ENCODE measurements around the gene TSKU. TPM values are rescaled to one million over a fixed set of nuclear protein-coding genes. Genes with fewer than 3 reads are reported as not detected.

Gene TSKU
- total and polyA plus RNA-seq, 2 donors (not counting 1 experiment from before 2014, with no cell fraction given) = 5.0 to 10.6 TPM

- no peaks in the 10 kb centered on the region for H3K79me2 ChIP-seq (ENCODE audit: control insufficient read depth, insufficient read depth, low read length)
- no peak for DNase-seq (ENCODE audit: low read depth in 2 of 2)
- H3K9ac ChIP-seq (ENCODE audit: insufficient read depth, low read length) = no peak overlapping the region
- no peaks in the 10 kb centered on the region for H3K9me3 ChIP-seq (ENCODE audit: control insufficient read depth, insufficient read depth, low read depth, low read length)
- no peak overlapping the region for H3K27ac ChIP-seq (ENCODE audit: insufficient read depth, low read length)
- peaks cover 24% of the 10 kb centered on the region for H3K4me1 ChIP-seq (ENCODE audit: control insufficient read depth, extremely low read depth, insufficient read depth, low read length)
- H4K20me1 ChIP-seq (ENCODE audit: control insufficient read depth, extremely low read depth, insufficient read depth, low read length) = no peaks in the 10 kb centered on the region
- no peak overlapping the region for H3K4me2 ChIP-seq (ENCODE audit: extremely low read depth, insufficient read depth, low read length)
- no peaks in the 10 kb centered on the region for H3K36me3 ChIP-seq (ENCODE audit: control insufficient read depth, insufficient read depth, low read length)
- H3K27me3 ChIP-seq (ENCODE audit: control insufficient read depth, insufficient read depth, low read length) = peaks cover 14% of the 10 kb centered on the region
- H2AFZ ChIP-seq (ENCODE audit: low read length) = no peak overlapping the region
- no peak overlapping the region for H3K4me3 ChIP-seq (replicated peaks in 1 of 4; ENCODE audit: control extremely low read depth in 1 of 4, insufficient read depth in 1 of 4, low read depth in 3 of 4, low read length in 4 of 4)
- TF ChIP-seq CTCF (conservative IDR thresholded peaks at IDR 0.05 in 1 of 2, IDR thresholded peaks at IDR 0.05 in 1 of 2; ENCODE audit: low read depth in 1 of 2, low read length in 2 of 2) (no peak), EZH2 (IDR thresholded peaks at IDR 0.05; ENCODE audit: low read length, missing control alignments) (no peak)
Observed at GRCh38 chr11:76766521-76766920, 16.6 kb upstream of the TSKU start.

GRCh38 chr11:76767659-76768058 lies 15.5 kb upstream of the TSKU start:
- Histone ChIP-seq H3K4me2 (ENCODE audit: extremely low read depth, insufficient read depth, low read length) (no peak overlapping the region), H3K4me1 (ENCODE audit: control insufficient read depth, extremely low read depth, insufficient read depth, low read length) (peaks cover 26% of the 10 kb centered on the region), H4K20me1 (ENCODE audit: control insufficient read depth, extremely low read depth, insufficient read depth, low read length) (no peaks in the 10 kb centered on the region), H3K27me3 (ENCODE audit: control insufficient read depth, insufficient read depth, low read length) (peaks cover 14% of the 10 kb centered on the region), H3K9me3 (ENCODE audit: control insufficient read depth, insufficient read depth, low read depth, low read length) (no peaks in the 10 kb centered on the region), H2AFZ (ENCODE audit: low read length) (no peak overlapping the region), H3K36me3 (ENCODE audit: control insufficient read depth, insufficient read depth, low read length) (no peaks in the 10 kb centered on the region), H3K27ac (ENCODE audit: insufficient read depth, low read length) (no peak overlapping the region), H3K9ac (ENCODE audit: insufficient read depth, low read length) (no peak overlapping the region), H3K79me2 (ENCODE audit: control insufficient read depth, insufficient read depth, low read length) (no peaks in the 10 kb centered on the region), H3K4me3 (replicated peaks in 1 of 4; ENCODE audit: control extremely low read depth in 1 of 4, insufficient read depth in 1 of 4, low read depth in 3 of 4, low read length in 4 of 4) (no peak overlapping the region)
- TF ChIP-seq CTCF (conservative IDR thresholded peaks at IDR 0.05 in 1 of 2, IDR thresholded peaks at IDR 0.05 in 1 of 2; ENCODE audit: low read depth in 1 of 2, low read length in 2 of 2) = no peak
- no peak for TF ChIP-seq EZH2 (IDR thresholded peaks at IDR 0.05; ENCODE audit: low read length, missing control alignments)
- no peak for DNase-seq (ENCODE audit: low read depth in 2 of 2)

DNA sequence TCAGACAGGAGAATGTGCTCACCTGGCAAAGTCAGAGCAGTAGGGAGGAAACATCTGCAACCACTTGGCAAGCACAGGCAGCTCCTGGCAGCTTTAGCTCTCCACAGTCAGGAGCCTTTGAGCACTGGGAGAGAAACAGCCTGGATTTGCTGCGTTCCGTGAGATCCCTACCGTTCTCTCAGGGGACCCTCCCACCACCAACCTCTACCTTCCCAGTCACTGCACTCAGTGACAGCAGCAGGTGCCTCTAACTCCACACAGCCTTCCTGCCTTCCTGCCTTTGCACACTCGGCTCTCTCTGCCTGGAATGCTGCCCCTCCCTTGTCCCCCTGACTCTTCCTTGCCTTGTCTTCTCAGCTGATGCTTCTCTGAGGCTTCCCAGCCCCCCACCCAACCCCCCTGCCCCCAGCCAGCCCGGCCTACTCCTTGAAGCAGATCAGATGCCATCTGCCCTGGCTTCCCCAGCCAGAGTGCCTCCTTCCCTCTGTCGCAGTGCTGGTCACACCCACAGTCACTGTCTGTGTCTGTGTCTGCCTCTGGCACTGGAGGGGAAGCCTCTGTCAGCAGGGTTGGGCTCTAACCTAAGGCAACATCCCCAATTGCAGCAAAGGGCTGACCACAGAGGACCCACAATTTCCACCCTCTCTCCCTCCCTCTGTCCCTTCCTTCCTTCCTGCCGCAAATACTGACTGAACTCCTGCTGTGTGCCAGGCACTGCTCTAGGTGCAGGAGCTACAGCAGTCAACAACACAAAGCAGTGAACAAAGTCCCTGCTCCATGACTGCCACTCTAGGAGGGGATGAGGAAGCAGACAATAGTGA lies 14.9 kb upstream of the TSKU start:
- Histone ChIP-seq H3K4me3 (replicated peaks in 1 of 4; ENCODE audit: control extremely low read depth in 1 of 4, insufficient read depth in 1 of 4, low read depth in 3 of 4, low read length in 4 of 4) (no peak overlapping the region), H2AFZ (ENCODE audit: low read length) (no peak overlapping the region), H3K9ac (ENCODE audit: insufficient read depth, low read length) (no peak overlapping the region), H3K4me2 (ENCODE audit: extremely low read depth, insufficient read depth, low read length) (no peak overlapping the region), H3K27ac (ENCODE audit: insufficient read depth, low read length) (no peak overlapping the region), H3K79me2 (ENCODE audit: control insufficient read depth, insufficient read depth, low read length) (no peaks in the 10 kb centered on the region), H3K9me3 (ENCODE audit: control insufficient read depth, insufficient read depth, low read depth, low read length) (no peaks in the 10 kb centered on the region), H3K36me3 (ENCODE audit: control insufficient read depth, insufficient read depth, low read length) (no peaks in the 10 kb centered on the region), H4K20me1 (ENCODE audit: control insufficient read depth, extremely low read depth, insufficient read depth, low read length) (no peaks in the 10 kb centered on the region), H3K27me3 (ENCODE audit: control insufficient read depth, insufficient read depth, low read length) (peaks cover 18% of the 10 kb centered on the region), H3K4me1 (ENCODE audit: control insufficient read depth, extremely low read depth, insufficient read depth, low read length) (peaks cover 26% of the 10 kb centered on the region)
- peak in 1 of 2 donors; percentile 36 for DNase-seq (ENCODE audit: low read depth in 2 of 2)
- TF ChIP-seq CTCF (conservative IDR thresholded peaks at IDR 0.05 in 1 of 2, IDR thresholded peaks at IDR 0.05 in 1 of 2; ENCODE audit: low read depth in 1 of 2, low read length in 2 of 2) (no peak), EZH2 (IDR thresholded peaks at IDR 0.05; ENCODE audit: low read length, missing control alignments) (no peak)
